HCT116 (cell line): ENCODE data around the gene DRC7. TPM values are rescaled to one million over a fixed set of nuclear protein-coding genes. Genes with fewer than 3 reads are reported as not detected.

Source experiments
- ATAC-seq: fragments of 200-7000 bp; cut with Tn5 transposase; 2 replicates; pipeline ENCODE4 v1.9.1; 2020; ENCODE audit warnings: mild to moderate bottlenecking, moderate library complexity
- BruUV-seq: library from RNA; stranded (reverse); fragments of 400-500 nt; replicated peaks from 2 replicates; lab custom pipeline; 2021; lab: Mats Ljungman, UMichigan
- CTCF ChIA-PET: fragments of 300-600 bp; sonication (Branson Sonifier 250); formaldehyde crosslinking; loops from one replicate; lab custom pipeline; 2021; ENCODE audit warnings: antibody characterized with exemption; lab: Charles Lee
- POLR2A ChIA-PET: fragments of 300-600, 350-600 bp; sonication (Branson Sonifier 250); formaldehyde crosslinking; loops from one replicate; lab custom pipeline; 2021; ENCODE audit warnings: antibody characterized with exemption; lab: Charles Lee
- RAD21 ChIA-PET, 2 experiments: fragments of 300-600 bp; sonication (Branson Sonifier 250); formaldehyde crosslinking; loops; one replicate each; lab custom pipeline; 2023; ENCODE audit warnings: low total read pairs in 2 of 2; ENCODE audit not compliant: uncharacterized antibody in 2 of 2, unreplicated experiment in 2 of 2, low non-redundant PET in 1 of 2; lab: Charles Lee
- DNase-seq: peaks from one replicate; pipeline ENCODE4 v3.0.0-alpha.2; 2010; ENCODE audit warnings: low read depth, low spot score
- H2AFZ ChIP-seq: fragments of 200-600 bp; shearing (Covaris generic), sonication (generic); 2 replicates; pipeline ENCODE4 v1.6.1; 2017; ENCODE audit warnings: low read depth, mixed run types, mixed read lengths, antibody characterized with exemption, low read length; ENCODE audit not compliant: poor library complexity, severe bottlenecking
- H3K27ac ChIP-seq: 2 replicates; pipeline ENCODE4 v1.5.1; 2012; ENCODE audit warnings: low read depth, low read length
- H3K27me3 ChIP-seq: fragments of 200-600 bp; sonication (generic); 2 replicates; pipeline ENCODE4 v1.6.1; 2016; ENCODE audit warnings: mixed run types, low read length, mixed read lengths; ENCODE audit not compliant: insufficient read depth
- H3K36me3 ChIP-seq, 2 experiments: fragments of 200-500 bp in 1 of 2; fragments of 200-600 bp in 1 of 2; sonication (Bioruptor generic) in 1 of 2; sonication (generic) in 1 of 2; 2 replicates each; pipeline versions ENCODE4 v1.5.1 to v1.6.1; 2014 to 2016; ENCODE audit warnings: low read length in 2 of 2, inconsistent platforms in 1 of 2, mixed read lengths in 1 of 2, mixed run types in 1 of 2; ENCODE audit not compliant: insufficient read depth in 2 of 2, control insufficient read depth in 1 of 2
- H3K4me1 ChIP-seq, 2 experiments: fragments of 200-600 bp in 1 of 2; sonication (generic) in 1 of 2; 2 replicates each; pipeline versions ENCODE4 v1.5.1 to v1.6.1; 2012 to 2017; ENCODE audit warnings: low read length in 2 of 2, inconsistent platforms in 1 of 2, mild to moderate bottlenecking in 1 of 2, mixed read lengths in 1 of 2, mixed run types in 1 of 2, moderate library complexity in 1 of 2; ENCODE audit not compliant: insufficient read depth in 2 of 2, control insufficient read depth in 1 of 2
- H3K4me2 ChIP-seq: fragments of 200-600 bp; sonication (generic); 2 replicates; pipeline ENCODE4 v1.6.1; 2017; ENCODE audit warnings: mixed run types, low read length, mixed read lengths
- H3K4me3 ChIP-seq, 2 experiments: fragments of 200-600 bp in 1 of 2; sonication (generic) in 1 of 2; replicated peaks in 1 of 2; 2 replicates each; pipeline ENCODE4 v1.5.1; 2011 to 2016; ENCODE audit warnings: low read length in 2 of 2, control low read depth in 1 of 2, low read depth in 1 of 2, mild to moderate bottlenecking in 1 of 2, mixed read lengths in 1 of 2, mixed run types in 1 of 2
- H3K79me2 ChIP-seq: fragments of 200-600 bp; sonication (generic); 2 replicates; pipeline ENCODE4 v1.6.1; 2017; ENCODE audit warnings: mild to moderate bottlenecking, mixed run types, low read length, moderate library complexity, mixed read lengths; ENCODE audit not compliant: insufficient read depth
- H3K9ac ChIP-seq: fragments of 200-600 bp; sonication (generic); 2 replicates; pipeline ENCODE4 v1.6.1; 2016; ENCODE audit warnings: low read length, mixed read lengths
- H3K9me2 ChIP-seq: fragments of 200-600 bp; sonication (generic), shearing (Covaris generic); 2 replicates; pipeline ENCODE4 v1.6.1; 2017; ENCODE audit warnings: mixed run types, mild to moderate bottlenecking, moderate library complexity; ENCODE audit not compliant: insufficient read depth
- H3K9me3 ChIP-seq, 2 experiments: fragments of 200-500 bp in 1 of 2; fragments of 200-600 bp in 1 of 2; sonication (Bioruptor generic) in 1 of 2; sonication (generic) in 1 of 2; 2 replicates each; pipeline ENCODE4 v1.6.1; 2014 to 2017; ENCODE audit warnings: low read length in 2 of 2, mixed read lengths in 2 of 2, inconsistent platforms in 1 of 2, low read depth in 1 of 2, mild to moderate bottlenecking in 1 of 2, mixed run types in 1 of 2, moderate library complexity in 1 of 2; ENCODE audit not compliant: control insufficient read depth in 1 of 2, insufficient read depth in 1 of 2
- H4K20me1 ChIP-seq: fragments of 200-600 bp; sonication (generic), shearing (Covaris generic); 2 replicates; pipeline ENCODE4 v1.6.1; 2017; ENCODE audit warnings: mixed run types, mild to moderate bottlenecking, moderate library complexity; ENCODE audit not compliant: insufficient read depth
- CBX3 ChIP-seq: IDR thresholded peaks from 2 replicates; pipeline ENCODE4 v1.6.1; 2012; ENCODE audit warnings: low read depth
- CEBPB ChIP-seq: IDR thresholded peaks from 2 replicates; pipeline ENCODE4 v1.6.1; 2012; ENCODE audit warnings: low read depth
- EGR1 ChIP-seq: IDR thresholded peaks from 2 replicates; pipeline ENCODE4 v1.6.1; 2012; ENCODE audit warnings: low read depth
- ELF1 ChIP-seq: IDR thresholded peaks from 2 replicates; pipeline ENCODE4 v1.6.1; 2012; ENCODE audit warnings: low read depth, borderline replicate concordance
- EZH2 ChIP-seq: fragments of 200-600 bp; sonication (generic); IDR thresholded peaks from 2 replicates; pipeline ENCODE4 v1.6.1; 2017; ENCODE audit warnings: antibody characterized with exemption, mixed run types
- FOSL1 ChIP-seq: IDR thresholded peaks from 2 replicates; pipeline ENCODE4 v1.6.1; 2012; ENCODE audit warnings: low read depth
- POLR2AphosphoS5 ChIP-seq: IDR thresholded peaks from 2 replicates; pipeline ENCODE4 v1.6.1; 2011; ENCODE audit warnings: mild to moderate bottlenecking, low read depth, low read length, moderate library complexity
- ZFX ChIP-seq: fragments of 450-650 bp; IDR thresholded peaks from 2 replicates; pipeline ENCODE4 v1.6.1; 2017
- ZNF274 ChIP-seq: fragments of 200-500 bp; sonication (Bioruptor generic); IDR thresholded peaks from 2 replicates; pipeline ENCODE4 v1.6.1; 2014; ENCODE audit warnings: mild to moderate bottlenecking, low read depth, low read length, inconsistent platforms
- intact Hi-C: fragments of 100-400 bp; cut with micrococcal nuclease; formaldehyde crosslinking; loops from 2 replicates; pipeline ENCODE4 v1.10.0; 2022
- total RNA-seq: library from RNA; stranded (reverse); gene quantifications from one replicate; pipeline ENCODE4 v1.2.1, GENCODE V29; 2021; ENCODE audit not compliant: unreplicated experiment
- TF ChIP-seq, protein P1 (sequence below): IDR thresholded peaks from 2 replicates; pipeline ENCODE4 v1.6.1; 2012
- TF ChIP-seq, protein P2 (sequence below): IDR thresholded peaks from 2 replicates; pipeline ENCODE4 v1.6.1; 2012

The DRC7 gene
- total RNA-seq, 1 experiment from 2014 or later = 0.91 TPM

DNA sequence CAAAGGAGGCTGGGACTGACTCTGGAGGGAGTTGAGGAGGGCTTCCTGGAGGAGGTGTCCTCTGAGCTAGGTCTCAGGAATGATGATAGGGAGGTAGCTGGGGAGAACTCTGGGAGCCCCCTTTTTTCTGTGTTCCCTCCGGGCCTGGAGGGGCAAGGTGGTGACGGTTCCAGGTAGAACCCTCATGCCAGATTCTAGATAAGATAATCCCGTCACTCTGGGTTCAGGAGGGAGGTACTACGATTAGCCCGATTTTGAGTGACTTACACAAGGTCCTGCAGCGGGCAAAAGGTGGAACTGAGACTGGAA is 45.2 kb upstream of the DRC7 start:
- ATAC-seq = no peak
- BruUV-seq = no TSS peak
- RAD21 ChIA-PET = interaction anchor here (1.9 to 2.0 kb wide), 2 partner anchors 58 kb away, joined by 5 to 6 read pairs; no protein-coding TSS in a partner anchor

GRCh38 chr16:57649846-57650245 is 44.8 kb upstream of the DRC7 start:
- ChIA-PET CTCF (interaction anchor here (0.6 to 3.9 kb wide), 5 partner anchors 9 to 74 kb away, joined by 3 to 31 read pairs (median 4); no protein-coding TSS in a partner anchor), RAD21 (interaction anchor here (1.9 to 2.0 kb wide), 2 partner anchors 59 kb away, joined by 5 to 6 read pairs; no protein-coding TSS in a partner anchor), POLR2A (interaction anchor here (0.7 kb wide), 1 partner anchor 56 kb away, joined by 3 read pairs; no protein-coding TSS in a partner anchor)
- Histone ChIP-seq H3K4me3 (no peak overlapping the region), H3K27me3 (no peaks in the 10 kb centered on the region), H2AFZ (no peak overlapping the region), H3K9me3 (no peaks in the 10 kb centered on the region), H3K9ac (no peak overlapping the region), H3K4me1 (peaks cover 0 to 12% of the 10 kb centered on the region in 2 experiments; a peak in 2 of 4 replicates), H3K79me2 (no peaks in the 10 kb centered on the region), H3K27ac (no peak overlapping the region), H3K4me2 (no peak overlapping the region), H3K9me2 (no peaks in the 10 kb centered on the region), H3K36me3 (no peaks in the 10 kb centered on the region), H4K20me1 (no peaks in the 10 kb centered on the region)
- ATAC-seq (no peak), DNase-seq (no peak)
- intact Hi-C loops = loop anchor here (1.0 to 2.0 kb wide), 4 partner anchors 49 to 74 kb away; no protein-coding TSS in a partner anchor
- no TSS peak for BruUV-seq
- TF ChIP-seq FOSL1 (no peak), CEBPB (no peak), CBX3 (no peak), ELF1 (no peak), ZNF274 (no peak), EZH2 (no peak), EGR1 (no peak), POLR2AphosphoS5 (no peak)
- TF ChIP-seq, protein P1, sequence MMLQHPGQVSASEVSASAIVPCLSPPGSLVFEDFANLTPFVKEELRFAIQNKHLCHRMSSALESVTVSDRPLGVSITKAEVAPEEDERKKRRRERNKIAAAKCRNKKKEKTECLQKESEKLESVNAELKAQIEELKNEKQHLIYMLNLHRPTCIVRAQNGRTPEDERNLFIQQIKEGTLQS = no peak

More for the DNA sequence above, 45.2 kb upstream of the DRC7 start:
- no peak overlapping the region for H3K27ac ChIP-seq
- POLR2A ChIA-PET = no interaction called here
- no peak overlapping the region for H3K9ac ChIP-seq
- CTCF ChIA-PET = interaction anchor here (0.6 to 3.9 kb wide), 6 partner anchors 8 to 74 kb away, joined by 3 to 31 read pairs (median 4); no protein-coding TSS in a partner anchor
- no peaks in the 10 kb centered on the region for H3K9me2 ChIP-seq
- TF ChIP-seq, protein P2, sequence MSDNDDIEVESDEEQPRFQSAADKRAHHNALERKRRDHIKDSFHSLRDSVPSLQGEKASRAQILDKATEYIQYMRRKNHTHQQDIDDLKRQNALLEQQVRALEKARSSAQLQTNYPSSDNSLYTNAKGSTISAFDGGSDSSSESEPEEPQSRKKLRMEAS = no peak
- TF ChIP-seq ZFX = no peak
- no peaks in the 10 kb centered on the region for H3K79me2 ChIP-seq
- H3K4me2 ChIP-seq = no peak overlapping the region
- H2AFZ ChIP-seq = no peak overlapping the region
- H4K20me1 ChIP-seq = no peaks in the 10 kb centered on the region
- H3K27me3 ChIP-seq = no peaks in the 10 kb centered on the region
- no peaks in the 10 kb centered on the region for H3K9me3 ChIP-seq
- DNase-seq = no peak
- H3K4me1 ChIP-seq = peaks cover 0 to 12% of the 10 kb centered on the region in 2 experiments; a peak in 2 of 4 replicates
- intact Hi-C loops = loop anchor here (1.0 to 2.0 kb wide), 4 partner anchors 49 to 73 kb away; no protein-coding TSS in a partner anchor
- no peaks in the 10 kb centered on the region for H3K36me3 ChIP-seq
- H3K4me3 ChIP-seq = no peak overlapping the region
